GDM1 (cell line): Measurements from ENCODE around the gene HSPB9.

Experiments used
- DNase-seq: peaks from one replicate; lab custom pipeline; 2025; lab: John Stamatoyannopoulos, UW

The HSPB9 gene, protein sequence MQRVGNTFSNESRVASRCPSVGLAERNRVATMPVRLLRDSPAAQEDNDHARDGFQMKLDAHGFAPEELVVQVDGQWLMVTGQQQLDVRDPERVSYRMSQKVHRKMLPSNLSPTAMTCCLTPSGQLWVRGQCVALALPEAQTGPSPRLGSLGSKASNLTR

DNA sequence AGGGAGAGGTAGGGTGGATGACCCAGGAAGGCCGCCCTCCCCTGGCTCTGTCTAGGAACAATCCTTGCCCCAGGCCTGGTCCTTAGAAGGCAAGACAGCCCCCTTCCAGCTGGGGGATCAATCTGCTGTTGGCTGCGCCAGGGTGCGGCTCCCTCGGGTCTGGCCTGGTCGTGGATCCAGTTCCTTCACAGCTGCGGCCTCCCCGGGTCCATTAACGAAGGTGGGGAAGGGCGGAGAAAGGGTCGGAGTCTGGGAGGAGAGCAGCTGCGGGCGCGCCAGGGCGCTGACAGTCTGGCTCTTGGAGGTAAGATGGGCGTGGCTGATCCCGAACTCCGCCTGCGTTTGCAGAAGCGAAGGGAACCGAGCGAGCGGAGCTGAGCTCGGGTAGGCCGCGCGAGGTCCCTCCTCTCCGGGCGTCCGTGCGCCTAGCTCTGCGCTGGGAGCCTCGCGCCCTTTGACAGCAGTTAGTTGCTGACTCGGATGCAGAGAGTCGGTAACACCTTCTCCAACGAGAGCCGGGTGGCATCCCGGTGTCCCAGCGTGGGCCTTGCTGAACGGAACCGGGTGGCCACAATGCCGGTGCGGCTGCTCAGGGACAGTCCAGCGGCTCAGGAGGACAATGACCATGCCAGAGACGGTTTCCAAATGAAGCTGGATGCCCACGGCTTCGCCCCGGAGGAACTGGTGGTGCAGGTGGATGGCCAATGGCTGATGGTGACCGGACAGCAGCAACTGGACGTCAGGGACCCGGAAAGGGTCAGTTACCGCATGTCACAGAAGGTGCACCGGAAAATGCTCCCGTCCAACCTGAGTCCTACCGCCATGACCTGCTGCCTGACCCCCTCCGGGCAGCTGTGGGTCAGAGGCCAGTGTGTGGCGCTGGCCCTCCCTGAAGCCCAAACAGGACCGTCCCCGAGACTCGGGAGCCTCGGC lies at the start of gene HSPB9:
Gene HSPB9, plus strand, starts transcription at position 434 of the 933 bp plus-strand sequence. Its CDS starts 47 bp downstream, at position 481.
- no peak for DNase-seq

DNA sequence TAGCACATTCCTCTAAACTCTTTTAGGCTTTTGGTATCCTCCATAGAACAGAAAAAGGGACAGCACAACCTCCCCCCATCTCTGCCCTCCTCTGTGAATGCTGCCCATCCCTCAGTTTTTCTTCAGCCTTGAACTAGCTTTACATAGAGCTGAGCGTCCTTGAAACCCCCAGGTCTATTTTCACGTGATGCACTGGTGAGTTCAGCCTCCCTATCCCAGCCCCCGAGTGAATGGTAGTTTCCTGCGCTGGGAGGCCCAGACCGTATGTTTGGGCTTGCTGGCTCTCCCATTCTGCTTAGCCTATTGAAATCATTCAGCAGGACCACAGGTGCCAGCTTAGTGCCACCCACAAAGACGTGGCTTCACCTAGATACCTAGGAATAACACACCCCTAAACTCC lies 46.8 kb upstream of the HSPB9 start:
- DNase-seq: no peak

- DNase-seq: no peak
Measured at GRCh38 chr17:42076797-42077559, 45.6 kb upstream of the HSPB9 start.

GRCh38 chr17:42077755-42078154 lies 44.8 kb upstream of the HSPB9 start:
- no peak for DNase-seq

DNA sequence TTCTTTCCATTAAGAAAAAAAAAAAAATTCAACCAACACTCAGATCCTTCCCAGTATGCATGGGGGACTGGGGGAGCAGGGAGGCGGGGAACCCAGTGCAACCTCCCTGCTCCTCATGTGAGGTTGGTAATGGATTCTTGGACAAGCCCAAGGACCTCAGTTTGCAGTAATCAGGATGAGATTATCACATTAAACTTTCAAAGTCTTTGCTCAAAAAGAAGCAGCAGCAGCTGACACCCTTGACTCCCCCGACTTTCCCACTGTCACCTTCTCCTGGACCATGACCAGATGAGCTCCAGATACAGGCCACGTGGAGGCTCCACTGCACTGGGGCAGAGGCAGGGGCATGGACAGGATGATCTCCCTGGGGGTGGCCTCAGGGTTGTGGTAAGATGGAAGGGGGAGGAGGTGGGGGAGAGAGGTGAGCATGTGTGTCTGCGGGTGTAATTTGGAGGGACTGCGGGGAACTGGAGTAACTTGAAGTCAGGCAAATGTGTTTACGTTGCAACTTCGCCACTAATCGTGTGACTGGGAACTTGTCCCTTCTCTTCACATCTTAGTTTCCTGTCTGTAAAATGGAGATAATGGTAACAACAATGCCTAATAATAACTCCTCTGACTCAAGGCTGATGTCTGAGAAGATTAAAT lies 44.1 kb upstream of the HSPB9 start:
- DNase-seq: no peak

- no peak for DNase-seq
Measured at GRCh38 chr17:42079541-42079940, 43.1 kb upstream of the HSPB9 start.

DNA sequence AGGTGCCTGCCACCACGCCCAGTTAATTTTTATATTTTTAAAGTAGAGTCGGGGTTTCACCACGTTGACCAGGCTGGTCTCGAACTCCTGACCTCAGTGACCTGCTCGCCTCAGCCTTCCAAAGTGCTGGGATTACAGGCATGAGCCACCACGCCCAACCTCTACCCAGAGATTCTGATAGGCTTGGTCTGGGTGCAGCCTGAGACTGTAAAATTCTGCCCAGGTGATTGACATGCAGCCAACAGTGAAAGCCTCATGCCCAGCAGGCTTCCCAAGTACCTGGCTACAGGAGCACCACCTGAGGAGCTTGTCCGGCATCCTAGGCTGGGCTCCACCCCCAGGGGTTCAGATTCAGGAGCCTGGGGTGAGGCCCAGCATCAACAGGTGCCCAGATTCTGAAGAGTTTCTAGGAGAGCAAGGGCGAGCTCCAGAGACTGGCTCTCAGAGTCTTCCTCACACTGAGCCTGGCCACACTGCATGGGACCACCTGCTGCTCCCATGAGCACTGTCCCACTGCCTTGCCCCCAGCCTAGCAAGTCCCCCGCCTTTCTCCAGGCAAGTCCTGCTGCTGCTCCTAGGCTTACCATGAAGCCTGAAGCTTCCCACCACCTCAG lies 41.0 kb upstream of the HSPB9 start:
- no peak for DNase-seq

- DNase-seq: no peak
Measured at GRCh38 chr17:42087042-42087701, 35.4 kb upstream of the HSPB9 start.

- no peak for DNase-seq
Measured at GRCh38 chr17:42087736-42088705, 34.6 kb upstream of the HSPB9 start.

DNA sequence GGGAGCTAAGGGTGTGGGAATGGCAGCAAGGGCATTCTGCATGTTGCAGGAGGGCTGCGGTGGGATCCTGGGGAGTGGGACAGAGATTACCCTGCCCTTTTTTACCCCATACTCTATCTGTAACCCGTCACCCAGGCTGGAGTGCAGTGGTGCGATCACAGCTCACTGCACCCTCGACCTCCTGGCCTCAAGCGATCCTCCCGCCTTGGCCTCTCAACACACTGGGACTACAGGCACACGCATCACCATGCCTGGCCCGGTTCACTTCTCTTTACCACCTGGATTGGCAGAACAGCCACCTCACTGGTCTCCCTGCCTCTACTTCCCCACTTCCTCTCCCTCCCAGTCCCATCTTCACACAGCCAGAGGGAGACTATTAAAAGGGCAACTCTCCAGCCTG lies 33.9 kb upstream of the HSPB9 start:
- DNase-seq: no peak

GRCh38 chr17:42090964-42091790 lies 31.4 kb upstream of the HSPB9 start:
- no peak for DNase-seq

GRCh38 chr17:42092939-42093338 lies 29.7 kb upstream of the HSPB9 start:
- DNase-seq: no peak

GRCh38 chr17:42094375-42095069 lies 28.1 kb upstream of the HSPB9 start:
- no peak for DNase-seq

- no peak for DNase-seq
Measured at GRCh38 chr17:42096360-42097111, 26.1 kb upstream of the HSPB9 start.

DNA sequence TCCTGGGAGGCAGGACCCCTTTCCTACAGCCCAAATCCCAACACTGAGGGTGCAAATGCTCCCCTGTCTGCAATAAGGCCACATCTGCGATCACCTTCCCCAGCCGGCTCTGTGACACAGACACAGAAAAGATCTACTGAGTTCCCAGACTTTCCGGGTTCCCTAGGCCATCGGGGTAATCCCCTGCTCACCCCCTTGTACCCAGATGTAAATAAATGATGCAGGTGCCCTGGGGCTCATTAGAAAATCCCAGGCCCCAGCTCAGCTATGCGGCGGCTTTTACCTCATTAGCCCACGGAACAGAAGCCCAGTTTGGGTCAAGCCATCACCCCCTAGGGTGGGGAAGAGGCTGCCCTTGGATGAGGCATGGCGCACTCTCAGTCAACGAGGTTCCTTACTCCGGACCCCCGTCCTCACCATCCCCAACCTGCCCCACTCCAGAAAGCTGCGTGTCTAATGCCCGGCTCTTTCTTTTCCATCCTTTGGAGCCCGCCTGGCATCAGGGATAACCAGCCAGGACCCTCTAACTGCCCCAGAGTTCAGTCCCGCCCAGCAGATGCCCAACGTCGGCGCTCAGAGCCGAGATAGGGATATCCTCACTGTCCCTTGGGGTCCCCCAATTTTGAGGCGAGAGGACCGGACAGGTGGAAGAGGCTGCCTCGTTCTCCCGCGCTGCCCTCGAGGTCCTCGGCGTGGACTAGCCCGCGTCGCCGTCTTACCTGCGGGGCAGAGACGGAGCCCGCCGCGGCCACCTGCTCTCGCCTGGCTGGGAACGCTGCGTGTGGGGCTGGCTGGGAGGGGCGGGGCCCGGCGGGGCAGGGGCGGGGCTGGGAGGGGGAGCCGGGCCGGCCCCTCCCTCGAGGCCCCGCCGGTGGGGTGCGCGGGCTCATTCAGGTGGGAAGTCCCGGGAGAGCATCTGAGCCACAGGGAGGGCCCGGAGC lies 24.6 kb upstream of the HSPB9 start, which contains the start of gene ZNF385C:
Gene ZNF385C, minus strand, starts transcription at position 783 of the 941 bp plus-strand sequence. CDS start 35,417 bp downstream, outside the sequence.
- no peak for DNase-seq

DNA sequence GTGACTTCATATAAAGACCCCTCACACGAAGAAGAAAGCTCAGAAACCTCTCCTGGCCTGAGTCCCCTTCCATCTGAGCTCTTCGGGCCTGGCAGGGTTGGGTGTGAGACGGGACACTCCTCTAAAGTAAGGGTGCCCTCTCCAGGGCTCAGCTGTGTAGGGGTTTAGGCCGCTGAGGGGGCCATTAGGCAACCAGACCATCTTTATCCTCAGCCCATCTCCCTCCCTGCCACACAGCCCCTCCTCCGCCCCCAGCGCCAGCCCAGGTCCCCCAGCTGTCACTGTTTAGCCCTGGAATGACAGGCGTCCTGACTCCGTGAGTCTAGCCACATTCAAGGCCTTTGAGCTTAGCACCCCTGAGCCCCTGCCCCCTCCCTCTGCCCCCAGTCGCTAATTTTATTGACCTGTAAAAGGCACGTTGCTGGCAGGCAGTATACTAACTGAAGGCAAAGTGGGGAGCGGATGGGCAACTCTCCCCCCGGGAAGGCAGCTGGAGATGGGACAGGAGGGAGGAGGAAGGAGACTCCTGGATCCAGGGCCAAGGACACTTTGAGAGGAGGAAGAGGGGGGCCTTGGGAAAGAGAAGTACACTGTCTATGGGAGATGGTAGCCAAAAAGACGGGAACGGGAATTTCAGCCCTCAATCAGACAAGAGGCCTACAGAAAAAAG lies 23.7 kb upstream of the HSPB9 start:
- DNase-seq: no peak
